Posterior vena cava (tissue), 2 donors: Measurements from ENCODE around the gene SHCBP1. TPM values are rescaled to one million over a fixed set of nuclear protein-coding genes. Genes with fewer than 3 reads are reported as not detected.
"Not testable (repeated sequence)": the region's sequence is repeated elsewhere in the genome, so short reads cannot be mapped to it uniquely, and the experiment has no call there.

ENCODE experiments used
- DNase-seq: peaks from one replicate; pipeline ENCODE4 v3.0.0-alpha.2; 2020; ENCODE audit warnings: low spot score
- intact Hi-C, 2 donors: fragments of 100-400 bp; cut with DNase I; formaldehyde crosslinking; loops; one replicate each; pipeline versions ENCODE4 v1.14.1 to v1.14.2; 2022 to 2023
- long read RNA-seq, 2 donors: library from polyadenylated mRNA; unstranded; transcript quantifications; one replicate each; pipeline ENCODE4 v2.0.0, GENCODE V29; 2020 to 2021
- total RNA-seq, 2 donors: library from RNA; stranded (reverse); fragmentation: NEBNext Ultra II Directional; extraction: Animal tissue kit (Norgen Biotek cat#: 25700); gene quantifications; one replicate each; pipeline ENCODE4 v1.2.1, GENCODE V29; 2021
- donor health status: DM: yes; HTN: yes; CAD: no.
- donor health status: DM: yes; HTN: yes; CAD: no.

Gene SHCBP1, protein sequence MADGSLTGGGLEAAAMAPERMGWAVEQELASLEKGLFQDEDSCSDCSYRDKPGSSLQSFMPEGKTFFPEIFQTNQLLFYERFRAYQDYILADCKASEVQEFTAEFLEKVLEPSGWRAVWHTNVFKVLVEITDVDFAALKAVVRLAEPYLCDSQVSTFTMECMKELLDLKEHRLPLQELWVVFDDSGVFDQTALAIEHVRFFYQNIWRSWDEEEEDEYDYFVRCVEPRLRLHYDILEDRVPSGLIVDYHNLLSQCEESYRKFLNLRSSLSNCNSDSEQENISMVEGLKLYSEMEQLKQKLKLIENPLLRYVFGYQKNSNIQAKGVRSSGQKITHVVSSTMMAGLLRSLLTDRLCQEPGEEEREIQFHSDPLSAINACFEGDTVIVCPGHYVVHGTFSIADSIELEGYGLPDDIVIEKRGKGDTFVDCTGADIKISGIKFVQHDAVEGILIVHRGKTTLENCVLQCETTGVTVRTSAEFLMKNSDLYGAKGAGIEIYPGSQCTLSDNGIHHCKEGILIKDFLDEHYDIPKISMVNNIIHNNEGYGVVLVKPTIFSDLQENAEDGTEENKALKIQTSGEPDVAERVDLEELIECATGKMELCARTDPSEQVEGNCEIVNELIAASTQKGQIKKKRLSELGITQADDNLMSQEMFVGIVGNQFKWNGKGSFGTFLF
- total RNA-seq, result 1 to 10 TPM in 1 of 2 donors, under 1 TPM in 1; 0.76 to 2.5 TPM
- long read RNA-seq, donor 1, partial matches to known transcripts, result 0 of 1 reads
- long read RNA-seq, donor 1, other reads (novel, unspliced or antisense), result 1 of 1 reads
- long read RNA-seq, donor 2, result 0 reads

DNA sequence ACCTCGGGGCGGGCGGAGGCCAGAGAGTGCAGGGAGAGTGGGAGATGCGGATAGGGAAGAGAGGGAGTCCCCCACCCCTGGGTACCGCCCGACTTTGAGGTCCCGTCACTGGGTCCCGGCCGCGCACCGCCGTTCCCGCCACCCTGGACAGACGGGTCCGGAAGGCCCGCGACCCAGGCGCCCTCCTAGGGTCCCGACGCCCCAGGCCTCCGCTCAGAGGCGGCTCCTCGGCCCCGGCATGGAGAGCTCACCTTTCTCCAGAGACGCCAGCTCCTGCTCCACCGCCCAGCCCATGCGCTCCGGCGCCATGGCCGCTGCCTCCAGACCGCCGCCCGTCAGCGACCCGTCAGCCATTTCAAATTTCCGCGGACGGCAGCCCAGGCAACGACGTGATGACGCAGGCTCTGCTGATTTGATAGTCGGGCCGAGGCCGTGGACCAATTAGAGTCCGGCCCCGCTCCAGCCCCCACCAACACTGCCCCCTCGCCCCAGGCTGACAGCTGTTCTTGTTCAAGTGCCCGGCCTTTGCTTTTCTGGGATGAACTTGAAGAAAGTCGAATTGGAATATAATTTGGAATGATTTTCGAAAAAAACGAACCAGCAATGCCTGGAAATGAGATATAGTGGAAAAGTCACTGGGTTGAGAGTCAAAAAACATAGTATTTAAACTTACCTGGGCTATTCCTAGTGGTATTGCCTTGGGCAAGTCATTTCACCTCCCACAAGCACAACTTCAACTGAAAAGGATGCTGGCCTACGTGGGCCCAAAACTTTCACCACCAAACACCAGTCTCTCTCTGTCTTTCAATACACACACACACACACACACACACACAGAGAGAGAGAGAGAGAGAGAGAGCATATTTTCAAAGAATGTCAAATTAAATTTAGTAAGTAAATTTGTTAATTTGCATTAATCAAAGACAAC lies at the start of gene SHCBP1:
SHCBP1 (minus strand) TSS at position 374 of the 928 bp plus-strand sequence; CDS start at position 354, 20 bp downstream.
- peak; percentile 94 for DNase-seq
- intact Hi-C loops, result no loop called here

DNA sequence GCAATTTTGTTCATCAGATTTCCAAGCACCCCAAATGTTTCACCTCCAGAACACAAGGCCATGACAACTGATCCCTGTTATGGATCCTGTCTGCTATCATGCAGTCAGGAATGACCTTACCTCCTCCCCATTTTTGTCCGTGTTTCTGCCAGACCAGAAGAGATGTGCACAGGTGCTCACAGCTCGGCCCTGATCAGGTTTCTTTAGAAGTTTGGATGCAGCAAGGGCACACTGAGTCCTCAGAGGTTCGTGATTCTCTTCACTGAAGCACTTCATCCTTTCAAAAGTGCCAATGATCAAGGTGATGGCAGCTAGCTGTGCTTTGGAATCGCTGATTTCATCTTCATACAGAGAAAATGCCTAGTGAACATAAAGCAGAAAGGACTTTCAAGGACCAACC lies 40.9 kb upstream of the SHCBP1 start:
- intact Hi-C loops, result no loop called here
- no peak for DNase-seq

DNA sequence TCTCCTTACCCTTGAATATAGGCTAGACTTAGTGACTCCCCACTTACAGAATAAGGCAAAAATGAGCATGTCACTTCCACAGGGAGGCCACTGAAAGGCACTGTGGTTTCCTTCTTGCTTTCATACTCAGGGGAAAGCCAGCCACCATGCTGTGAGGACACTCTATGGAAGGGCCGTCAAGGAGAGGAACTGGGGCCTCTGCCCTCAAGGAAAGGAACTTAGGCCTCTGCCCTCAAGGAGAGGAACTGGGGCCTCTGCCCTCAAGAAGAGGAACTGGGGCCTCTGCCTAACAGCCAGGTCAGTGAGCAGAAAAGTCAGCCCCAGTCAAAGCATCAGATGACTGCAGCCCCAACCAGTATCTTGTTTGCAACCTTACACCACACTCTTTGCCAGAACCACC lies 37.7 kb upstream of the SHCBP1 start:
- intact Hi-C loops, result no loop called here
- DNase-seq, result no peak

DNA sequence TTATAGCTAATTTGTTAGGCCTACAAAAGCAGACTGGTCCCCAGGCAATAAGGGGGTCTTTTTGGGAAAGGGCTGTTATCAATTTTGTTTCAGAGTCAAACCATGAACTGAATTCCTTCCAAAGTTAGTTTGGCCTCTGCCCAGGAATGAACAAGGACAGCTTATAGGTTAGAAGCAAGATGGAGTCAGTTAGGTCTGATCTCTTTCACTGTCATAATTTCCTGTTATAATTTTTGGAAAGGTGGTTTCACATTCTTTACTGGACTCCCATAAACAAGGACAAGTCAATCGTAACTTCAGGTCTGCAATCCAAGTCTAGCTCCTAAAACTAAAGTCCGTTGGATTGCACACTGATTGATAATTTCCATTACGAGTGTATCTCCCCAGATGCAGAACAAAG lies 30.1 kb upstream of the SHCBP1 start:
- DNase-seq, result no peak
- intact Hi-C loops, result no loop called here

DNA sequence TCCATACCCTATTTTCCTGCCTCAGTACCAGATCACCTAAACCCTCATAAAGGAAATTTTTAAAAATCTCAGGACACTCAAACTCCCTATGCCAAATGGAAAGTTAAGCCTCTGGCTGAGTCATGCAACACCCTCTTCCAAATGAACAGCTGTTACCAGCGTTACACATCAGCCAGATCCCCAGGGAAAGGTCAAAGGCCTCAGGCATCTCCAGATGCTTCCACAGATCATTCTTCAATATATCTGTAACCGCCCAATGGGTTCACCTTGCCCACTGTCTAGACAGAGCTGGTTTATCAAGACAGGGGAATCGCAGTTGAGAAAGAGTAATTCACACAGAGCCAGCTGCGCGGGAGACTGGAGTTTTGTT lies 29.1 kb upstream of the SHCBP1 start:
- intact Hi-C loops, result no loop called here
- DNase-seq, result no peak

DNA sequence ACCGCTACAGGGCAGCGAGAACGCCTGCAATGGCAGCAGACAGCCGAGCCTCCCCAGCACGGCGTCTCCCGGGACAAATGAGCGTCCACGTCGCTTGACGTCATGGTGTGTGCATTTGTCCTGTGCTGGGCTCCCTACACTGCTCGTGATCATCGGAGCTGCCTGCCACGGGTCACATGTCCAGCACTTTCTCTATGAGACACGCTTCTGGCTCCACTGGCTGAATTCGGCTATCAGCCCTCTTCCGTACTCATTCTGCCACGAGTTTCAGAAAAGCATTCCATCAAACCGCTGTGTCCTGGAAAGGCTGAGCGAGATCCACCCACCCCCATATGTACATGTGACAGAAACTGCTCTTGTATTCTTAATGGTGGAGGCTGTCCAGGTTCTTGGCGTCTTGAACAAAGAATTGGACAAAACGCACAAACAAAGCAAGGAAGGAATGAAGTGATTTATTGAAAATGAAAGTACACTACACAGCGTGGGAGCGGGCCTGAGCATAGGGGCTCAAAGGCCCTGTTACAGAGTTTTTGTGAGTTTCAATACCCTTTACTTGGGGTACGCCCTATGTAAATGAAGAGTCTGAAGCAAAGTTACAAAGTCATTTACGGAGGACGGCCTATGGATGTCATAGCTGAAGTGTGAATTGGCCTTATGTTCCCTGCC lies 28.5 kb upstream of the SHCBP1 start:
- intact Hi-C loops, result no loop called here
- peak; percentile 84 for DNase-seq

DNA sequence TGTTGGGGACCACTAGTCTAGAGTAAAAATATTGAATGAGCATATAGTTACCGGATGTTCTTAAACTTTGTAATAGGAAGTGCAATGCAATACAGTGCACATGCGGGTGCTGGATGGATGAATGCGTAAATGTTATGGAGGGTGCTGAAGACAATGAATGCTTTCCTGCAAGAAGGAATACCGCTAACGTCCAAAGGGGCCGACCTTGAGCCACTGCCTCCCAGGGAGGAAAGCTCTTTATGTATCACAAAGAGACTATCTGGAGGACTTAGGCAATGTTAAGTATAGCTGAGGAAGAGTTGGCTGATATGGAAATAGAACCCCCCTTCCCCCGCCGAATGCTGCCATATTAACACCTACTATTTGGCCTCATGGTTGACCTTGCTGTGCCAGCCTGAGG lies 27.5 kb upstream of the SHCBP1 start:
- no peak for DNase-seq
- intact Hi-C loops, result no loop called here

DNA sequence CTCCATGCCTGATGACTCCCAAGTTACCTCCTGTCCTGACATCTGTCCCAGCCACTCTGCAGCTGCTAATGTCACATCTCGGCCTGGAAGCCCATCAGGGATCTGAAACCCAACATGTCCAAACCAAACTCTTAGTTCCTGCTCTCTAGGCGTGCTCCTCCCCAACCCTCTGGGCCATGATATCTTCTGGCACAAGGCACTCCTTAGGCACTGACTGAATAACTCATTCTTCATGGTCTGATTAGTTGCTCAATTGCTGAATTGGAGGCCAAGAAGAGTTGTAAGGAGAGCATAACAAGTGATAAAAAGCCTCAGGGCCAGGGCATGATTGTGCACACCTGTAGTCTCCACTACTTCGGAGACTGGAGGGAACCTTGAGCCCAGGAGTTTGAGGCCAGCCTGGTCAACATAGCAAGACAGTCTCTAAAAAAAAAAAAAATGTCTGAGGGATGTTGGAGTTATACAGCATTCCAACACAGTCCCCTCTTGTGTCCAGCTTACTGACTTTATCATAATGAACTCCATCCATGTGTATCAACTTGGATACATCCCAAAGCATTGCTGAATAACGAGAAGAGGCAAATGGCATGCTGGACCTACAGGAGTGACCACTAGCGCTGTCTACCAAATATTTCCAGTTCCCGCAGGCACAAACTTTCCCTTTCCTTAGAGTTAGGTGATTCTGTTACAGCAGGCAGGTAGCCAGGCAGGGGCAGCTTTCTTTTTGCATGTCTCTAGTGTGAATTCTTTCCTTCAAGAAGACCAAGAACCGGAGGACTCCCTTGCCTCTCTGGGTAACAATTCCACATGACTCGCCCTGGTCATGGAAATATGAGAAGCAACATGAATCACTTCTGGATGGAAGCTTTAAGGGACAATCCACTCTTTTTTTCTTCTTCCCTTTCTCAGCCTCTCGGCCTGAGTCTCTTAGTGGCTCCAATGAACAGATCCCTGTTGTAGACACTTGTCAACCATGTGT lies 18.1 kb upstream of the SHCBP1 start:
- intact Hi-C loops, result no loop called here
- no peak for DNase-seq

DNA sequence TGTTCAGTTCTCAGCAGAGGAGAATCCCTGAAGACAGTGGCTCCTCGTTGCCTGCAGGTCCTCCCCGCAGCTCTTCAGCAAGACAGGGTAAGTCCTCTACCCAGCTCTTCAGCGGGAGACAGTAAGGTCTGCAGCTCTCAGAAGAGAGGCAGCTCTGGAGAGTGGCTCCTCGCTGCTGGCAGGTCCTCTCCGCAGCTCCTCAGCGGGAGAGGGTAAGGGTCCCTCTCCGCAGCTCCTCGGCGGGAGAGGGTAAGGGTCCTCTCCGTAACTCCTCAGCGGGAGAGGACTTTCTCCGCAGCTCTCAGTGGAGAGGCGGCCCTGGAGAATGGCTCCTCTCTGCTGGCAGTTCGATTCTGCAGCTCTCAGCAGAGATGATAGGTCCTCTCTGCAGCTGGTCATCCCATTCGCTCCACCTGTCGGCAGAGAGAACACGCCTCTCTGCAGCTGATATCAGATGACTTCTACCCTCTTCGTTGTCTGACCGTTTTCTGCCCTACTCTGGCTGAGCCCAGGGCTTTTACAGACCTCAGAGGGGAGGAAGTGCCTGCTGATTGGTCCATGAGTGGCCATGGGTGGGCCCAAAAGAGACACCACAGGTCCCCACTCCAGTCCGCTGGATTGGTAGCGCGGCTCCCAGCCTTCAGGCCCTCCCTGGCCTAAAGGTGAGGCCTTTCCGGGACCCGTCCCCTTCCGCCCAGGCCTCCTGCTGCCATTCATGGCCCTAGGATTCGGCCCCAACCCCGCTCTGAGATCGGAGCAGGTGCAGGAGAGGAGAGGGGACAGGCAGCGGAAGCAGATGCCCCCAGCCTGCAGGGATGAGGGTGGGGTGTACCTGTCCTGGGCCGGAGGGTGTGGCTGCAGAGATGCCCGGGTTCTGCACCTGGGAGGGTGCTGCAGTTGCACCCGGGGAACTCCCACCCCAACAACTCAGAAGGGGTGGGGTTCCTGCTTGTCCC lies 11.9 kb upstream of the SHCBP1 start:
- no peak for DNase-seq
- intact Hi-C loops, result no loop called here

DNA sequence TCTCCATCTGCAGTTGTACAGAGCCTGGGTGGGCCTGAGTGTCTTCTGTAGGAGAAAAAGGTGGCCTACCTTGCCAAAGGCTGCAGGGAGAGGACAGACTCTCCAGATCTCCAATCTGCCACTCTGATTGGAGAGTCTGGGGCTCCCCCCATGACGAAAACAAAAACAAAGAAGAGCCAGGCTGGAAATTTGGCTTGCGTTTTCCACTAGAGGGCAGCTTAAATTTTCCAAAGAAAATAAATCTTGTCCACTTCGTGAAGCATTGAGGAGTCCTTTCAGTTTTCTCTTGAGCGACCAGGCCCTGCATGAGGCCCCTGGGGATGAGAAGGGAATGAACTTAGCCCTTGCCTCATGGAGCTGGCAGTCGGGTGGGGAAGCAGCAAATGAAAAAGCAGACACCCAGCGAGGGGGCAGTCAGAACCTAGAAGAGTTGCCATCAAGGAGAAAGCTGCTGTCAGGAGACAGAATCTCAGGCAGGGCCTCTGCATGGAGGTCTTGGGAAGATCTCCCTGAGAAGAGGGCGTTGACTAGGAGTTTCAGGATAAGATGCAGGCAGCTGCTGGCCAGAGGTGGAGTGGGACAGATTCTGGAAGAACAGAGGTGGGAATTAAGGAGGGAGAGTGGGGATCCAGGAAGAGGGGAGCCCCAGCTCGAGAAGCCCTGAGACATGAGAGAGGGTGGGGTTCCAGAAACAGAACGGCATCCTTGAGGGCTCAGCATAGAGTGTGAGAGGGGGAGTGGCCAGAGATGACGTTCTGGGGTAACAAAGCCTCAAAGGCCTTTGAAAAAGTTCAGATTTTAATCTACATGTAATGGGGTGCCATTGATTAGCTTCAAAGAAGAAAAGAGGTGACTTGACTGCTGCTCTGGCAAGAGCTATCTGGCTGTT lies 8.4 kb upstream of the SHCBP1 start:
- intact Hi-C loops, result no loop called here

DNA sequence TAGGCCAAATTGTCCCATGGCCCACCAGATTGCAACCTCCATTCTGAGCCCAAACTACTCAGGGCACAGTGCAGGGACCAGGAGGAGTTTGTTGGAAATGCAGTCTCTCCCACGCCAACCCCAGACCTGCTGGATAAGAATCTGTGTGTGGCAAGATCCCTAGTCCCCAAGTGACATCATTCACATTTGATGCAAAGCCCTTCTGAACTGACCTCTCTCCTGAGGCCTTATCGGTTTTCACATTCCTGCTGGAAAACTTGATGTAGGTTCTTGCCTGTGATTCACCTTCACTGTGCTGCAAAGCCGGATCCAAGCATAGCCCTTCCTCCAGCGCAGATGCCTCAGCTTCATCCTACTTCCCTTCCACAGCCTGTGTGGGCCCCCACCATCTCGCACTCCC lies 6.6 kb upstream of the SHCBP1 start:
- no peak for DNase-seq
- intact Hi-C loops, result no loop called here

More for the DNA sequence above, 8.4 kb upstream of the SHCBP1 start:
- no peak for DNase-seq

DNA sequence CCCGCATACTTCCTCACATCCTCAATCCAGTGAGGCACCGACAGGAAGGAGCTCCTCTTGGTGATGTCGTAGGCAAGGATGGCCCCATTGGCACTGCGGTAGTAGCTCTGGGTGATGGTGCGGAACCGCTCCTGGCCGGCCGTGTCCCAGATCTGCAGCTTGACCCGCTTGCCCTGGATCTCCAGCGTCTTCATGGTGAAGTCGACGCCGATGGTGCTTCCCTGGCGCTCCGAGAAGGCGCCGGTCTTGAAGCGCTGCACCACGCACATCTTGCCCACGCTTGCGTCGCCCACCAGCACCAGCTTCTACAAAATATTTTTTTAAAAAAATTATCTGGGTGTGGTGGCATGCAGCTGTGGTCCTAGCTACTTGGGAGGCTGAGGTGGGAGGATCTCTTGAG lies 5.5 kb upstream of the SHCBP1 start:
- intact Hi-C loops, result not testable (repeated sequence)

DNA sequence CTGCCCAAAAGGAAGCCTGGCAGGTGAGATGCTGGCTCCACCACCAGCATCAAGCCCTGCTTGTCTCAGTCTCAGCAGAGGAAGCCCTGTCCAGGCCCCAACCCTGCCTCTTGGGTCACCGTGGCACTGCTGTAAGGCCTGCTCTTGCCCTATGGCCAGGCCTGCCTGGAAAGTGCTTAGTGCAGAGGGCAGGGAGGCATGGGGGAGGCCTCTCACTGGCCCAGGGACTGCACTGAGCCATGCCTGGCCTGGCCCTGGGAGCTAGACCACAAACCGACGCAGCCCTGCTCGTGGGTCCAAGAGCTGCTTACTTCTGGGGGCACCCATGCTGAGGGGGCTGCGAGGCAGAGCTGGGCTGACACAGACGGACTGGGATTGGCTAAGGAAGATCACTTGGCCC lies 3.7 kb upstream of the SHCBP1 start:
- DNase-seq, intact Hi-C loops: not testable (repeated sequence)

More for the DNA sequence above, 5.5 kb upstream of the SHCBP1 start:
- DNase-seq, result not testable (repeated sequence)

DNA sequence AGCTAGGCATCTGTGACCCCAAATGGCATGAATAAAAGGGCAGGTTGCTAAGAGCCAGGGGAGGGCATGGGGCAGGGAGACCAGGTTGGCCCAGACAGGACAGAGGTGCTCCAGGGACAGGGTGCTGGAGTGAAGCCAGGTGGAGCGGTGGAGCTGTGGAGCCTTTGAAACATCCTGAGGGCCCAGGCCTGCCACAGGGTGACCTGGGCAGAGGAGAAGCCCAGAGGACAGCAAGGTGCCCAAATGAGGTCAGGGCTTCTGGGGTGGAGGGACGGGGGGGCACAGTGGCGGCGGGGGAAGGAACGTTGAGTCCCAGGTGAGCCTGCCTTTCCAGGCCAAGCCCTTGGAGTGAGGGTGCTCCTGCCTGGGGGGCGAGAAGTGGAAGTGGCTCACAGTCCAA lies 2.5 kb upstream of the SHCBP1 start:
- DNase-seq, intact Hi-C loops: not testable (repeated sequence)

DNA sequence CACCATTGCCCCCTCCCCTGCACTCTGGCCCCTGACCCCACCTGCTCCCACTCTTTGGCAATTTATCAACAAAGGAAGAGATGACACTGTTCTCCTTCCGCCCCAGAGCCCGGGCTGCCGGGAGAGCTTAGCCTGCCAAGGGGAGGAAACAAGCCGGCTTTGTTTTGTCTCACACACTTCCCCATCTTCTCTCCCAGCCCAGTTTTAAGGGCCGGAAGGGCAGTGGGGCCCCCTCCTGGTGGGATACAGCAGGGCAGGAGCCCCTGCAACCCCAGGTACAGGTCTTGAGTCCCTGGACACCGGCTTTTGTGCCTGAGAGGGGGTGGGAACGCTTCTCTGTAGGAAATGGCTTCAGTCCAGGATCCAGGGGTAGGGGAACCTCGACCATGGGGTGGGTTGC lies 2.1 kb upstream of the SHCBP1 start:
- intact Hi-C loops, DNase-seq: not testable (repeated sequence)
